ENCODE measurements around the gene ADAMTSL2. TPM values are rescaled to one million over a fixed set of nuclear protein-coding genes. Genes with fewer than 3 reads are reported as not detected.

ADAMTSL2 gene
- total and polyA plus RNA-seq, 2 of the 13 experiments (the other 11 are each of a cell fraction or from before 2014, with no cell fraction given): 1.9 to 3.8 TPM

- H3K4me3 ChIP-seq (replicated peaks in 1 of 3; ENCODE audit: insufficient read depth in 1 of 3, low read depth in 2 of 3, low read length in 3 of 3): peak overlapping the region in 1 of 3 experiments; percentile 30; a peak in 1 of 6 replicates
- no TSS peak for BruUV-seq (replicated peaks)
- in situ Hi-C loops (cut with HindIII; ENCODE audit: extremely low pct_ligation_motif_present, low pct_unique_long_range_greater_than_20kb): no loop called here
- H3K79me2 ChIP-seq (ENCODE audit: insufficient read depth, low read length): no peaks in the 10 kb centered on the region
- peak overlapping the region; percentile 60 for H3K4me2 ChIP-seq (ENCODE audit: low read depth, low read length)
- WGBS (ENCODE audit: low lambda C conversion rate): 20% methylated on average over 1 of the region's 23 CpGs
- ATAC-seq: peak; percentile 75
- no peaks in the 10 kb centered on the region for H4K20me1 ChIP-seq (ENCODE audit: insufficient read depth, low read length)
- intact Hi-C loops (cut with micrococcal nuclease; ENCODE audit: unreplicated experiment): no loop called here
- peaks cover 47% of the 10 kb centered on the region for H3K4me1 ChIP-seq (ENCODE audit: insufficient read depth, low read length)
- no peak for DNase-seq (ENCODE audit: low spot score)
- peaks cover 11% of the 10 kb centered on the region for H3K9me3 ChIP-seq (ENCODE audit: low read length)
- no peak overlapping the region for H2AFZ ChIP-seq (ENCODE audit: low read length)
- H3K27ac ChIP-seq (ENCODE audit: extremely low read length, insufficient read depth, low read length): peak overlapping the region; percentile 33
- 0 out of 2 replicates have a peak overlapping the region, but pooled peaks have one; percentile 5 for H3K9ac ChIP-seq (ENCODE audit: insufficient read depth, low read depth, low read length)
- POLR2A ChIA-PET: interaction anchor here (0.9 to 1.7 kb wide), 7 partner anchors 9 to 232 kb away, joined by 3 to 7 read pairs (median 5); partner anchors contain the start of genes CACFD1, MED22, RPL7A and SARDH
- no peak for FAIRE-seq
- peaks cover 0 to 26% of the 10 kb centered on the region in 2 experiments; a peak in 3 of 5 replicates for H3K27me3 ChIP-seq (ENCODE audit: control insufficient read depth in 1 of 2, insufficient read depth in 2 of 2, low read length in 2 of 2)
- CTCF ChIA-PET (ENCODE audit: low intra/inter-chr PET ratio, low total read pairs): no interaction called here
- no peaks in the 10 kb centered on the region for H3K36me3 ChIP-seq (replicated peaks in 1 of 2; ENCODE audit: control insufficient read depth in 1 of 2, insufficient read depth in 2 of 2, low read length in 2 of 2)
- no peak for TF ChIP-seq IRX3 (CRISPR knock-in tag; IDR thresholded peaks at IDR 0.05; ENCODE audit: borderline replicate concordance, low read depth)
- TF ChIP-seq ZNF20 (CRISPR knock-in tag; IDR thresholded peaks at IDR 0.05): no peak
- no peak for TF ChIP-seq THAP7 (CRISPR knock-in tag; IDR thresholded peaks at IDR 0.05)
- no peak for TF ChIP-seq IKZF5 (CRISPR knock-in tag; IDR thresholded peaks at IDR 0.05)
- TF ChIP-seq PAF1 (CRISPR knock-in tag; IDR thresholded peaks at IDR 0.05): no peak
- no peak for TF ChIP-seq HOXD1 (CRISPR knock-in tag; IDR thresholded peaks at IDR 0.05)
- peak; percentile 48; the same call in 1 of the 2 replicates for TF ChIP-seq ZNF740 (CRISPR knock-in tag; IDR thresholded peaks at IDR 0.05)
- TF ChIP-seq SRSF4 (IDR thresholded peaks at IDR 0.05; ENCODE audit: low read depth, low read length, poor library complexity, severe bottlenecking): no peak
- no peak for TF ChIP-seq CSRNP1 (CRISPR knock-in tag; IDR thresholded peaks at IDR 0.05)
- TF ChIP-seq CENPBD1 (CRISPR knock-in tag; IDR thresholded peaks at IDR 0.05; ENCODE audit: borderline replicate concordance, low read depth): no peak
- TF ChIP-seq RARA (CRISPR knock-in tag; IDR thresholded peaks at IDR 0.05): no peak
- no peak for TF ChIP-seq HDAC1 (CRISPR knock-in tag; IDR thresholded peaks at IDR 0.05)
- TF ChIP-seq ZNF512B (CRISPR knock-in tag; IDR thresholded peaks at IDR 0.05; ENCODE audit: borderline replicate concordance): no peak
- TF ChIP-seq TBP (CRISPR knock-in tag; IDR thresholded peaks at IDR 0.05): no peak
- no peak for TF ChIP-seq SNAPC2 (CRISPR knock-in tag; IDR thresholded peaks at IDR 0.05)
- TF ChIP-seq ONECUT2 (CRISPR knock-in tag; IDR thresholded peaks at IDR 0.05): no peak
Observed at GRCh38 chr9:133505901-133506652, 28.4 kb upstream of the ADAMTSL2 start.
